Heart left ventricle (tissue), 13 donors: ENCODE measurements around the gene STEAP1B.

ENCODE experiments used
- POLR2A ChIP-seq, 2 donors: fragments of 450-650 bp; IDR thresholded peaks; one replicate each; pipeline ENCODE4 v1.6.1; 2017; ENCODE audit warnings: antibody characterized with exemption in 2 of 2, mild to moderate bottlenecking in 2 of 2, moderate library complexity in 2 of 2
- TF ChIP-seq, protein P1 (sequence below), 12 donors: fragments of 200-600 bp; sonication (generic) in 4 of 12; IDR thresholded peaks; one replicate each; pipeline versions ENCODE4 v1.5.0 to v1.8.0; 2018 to 2022; ENCODE audit warnings: antibody characterized with exemption in 12 of 12, mild to moderate bottlenecking in 5 of 12
- donor health status: ischemic (EF 13 %, LVEDD 7.1; RV severe dilation, severe dysfunction).
- donor health status: DM: no; HTN: yes; CAD: no.
- donor health status: DM: no; HTN: no; CAD: no.
- donor health status: ischemic (EF 25% LVEDD 6.9; RV normal size, moderate dysfunction).
- donor health status: ischemic (EF 25% LVEDD 5.7; RV mildly dilated, moderate dysfunction).
- donor health status: ischemic (EF 35%, LVEDD 5.7; RV mildly dilated, moderate dysfunction).
- donor health status: nonischemic (EF 11% LVEDD 7.7; RV severe dilation, severe dysfunction).
- donor health status: DM: yes; HTN: yes; CAD: no.
- donor health status: PGD.
- donor health status: ischemic (EF 29% LVEDD 5.4; RV normal size, mild dysfunction).
- donor health status: nonischemic (EF 23%, LVEDD 6.1; RV moderate dilation, normal function).

DNA sequence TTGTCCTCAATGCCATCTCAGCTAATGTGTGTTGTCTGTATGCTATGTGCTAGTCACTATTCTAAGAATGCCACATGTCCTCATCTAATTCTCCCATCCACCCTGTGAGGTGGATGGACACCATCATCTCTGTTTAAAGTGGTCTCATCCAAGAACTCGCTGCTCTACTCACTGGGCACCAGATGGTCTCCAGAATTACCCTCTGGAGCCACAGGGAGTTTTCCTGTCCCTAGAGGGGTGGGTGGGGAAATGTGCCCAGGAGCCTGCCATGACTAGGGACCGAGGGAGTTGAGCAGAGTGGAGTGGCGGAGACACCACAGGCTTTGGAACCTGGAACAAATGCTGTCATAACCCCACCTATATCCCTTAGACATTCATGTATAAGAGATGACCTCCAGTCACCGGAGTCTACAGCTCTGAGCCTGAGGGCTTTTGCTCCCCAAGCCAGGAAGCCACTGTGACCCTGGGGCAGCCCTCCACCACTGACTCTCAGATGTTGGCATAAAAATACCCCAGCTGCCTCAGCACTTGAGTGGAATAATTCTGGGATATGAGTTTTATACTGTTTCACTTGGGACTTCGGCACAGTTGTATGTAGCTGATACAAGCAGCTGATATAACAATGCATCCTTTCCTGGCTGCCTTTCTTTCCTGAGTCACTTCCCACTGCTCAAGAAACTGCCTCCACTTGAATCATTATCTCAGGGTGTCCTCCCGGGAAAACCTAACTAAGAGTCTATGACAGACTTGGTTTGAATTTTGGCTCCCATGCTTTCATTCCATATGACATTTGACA is 81.5 kb downstream of the STEAP1B start:
- TF ChIP-seq, protein P1, sequence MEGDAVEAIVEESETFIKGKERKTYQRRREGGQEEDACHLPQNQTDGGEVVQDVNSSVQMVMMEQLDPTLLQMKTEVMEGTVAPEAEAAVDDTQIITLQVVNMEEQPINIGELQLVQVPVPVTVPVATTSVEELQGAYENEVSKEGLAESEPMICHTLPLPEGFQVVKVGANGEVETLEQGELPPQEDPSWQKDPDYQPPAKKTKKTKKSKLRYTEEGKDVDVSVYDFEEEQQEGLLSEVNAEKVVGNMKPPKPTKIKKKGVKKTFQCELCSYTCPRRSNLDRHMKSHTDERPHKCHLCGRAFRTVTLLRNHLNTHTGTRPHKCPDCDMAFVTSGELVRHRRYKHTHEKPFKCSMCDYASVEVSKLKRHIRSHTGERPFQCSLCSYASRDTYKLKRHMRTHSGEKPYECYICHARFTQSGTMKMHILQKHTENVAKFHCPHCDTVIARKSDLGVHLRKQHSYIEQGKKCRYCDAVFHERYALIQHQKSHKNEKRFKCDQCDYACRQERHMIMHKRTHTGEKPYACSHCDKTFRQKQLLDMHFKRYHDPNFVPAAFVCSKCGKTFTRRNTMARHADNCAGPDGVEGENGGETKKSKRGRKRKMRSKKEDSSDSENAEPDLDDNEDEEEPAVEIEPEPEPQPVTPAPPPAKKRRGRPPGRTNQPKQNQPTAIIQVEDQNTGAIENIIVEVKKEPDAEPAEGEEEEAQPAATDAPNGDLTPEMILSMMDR (IDR thresholded peaks at IDR 0.05) = no peak
- TF ChIP-seq POLR2A (IDR thresholded peaks at IDR 0.05) = no peak
